ENCODE measurements around the gene SCYGR2. TPM values are rescaled to one million over a fixed set of nuclear protein-coding genes. Genes with fewer than 3 reads are reported as not detected.

Gene SCYGR2
- total RNA-seq, 2 donors from 2014 or later, result not detected

DNA sequence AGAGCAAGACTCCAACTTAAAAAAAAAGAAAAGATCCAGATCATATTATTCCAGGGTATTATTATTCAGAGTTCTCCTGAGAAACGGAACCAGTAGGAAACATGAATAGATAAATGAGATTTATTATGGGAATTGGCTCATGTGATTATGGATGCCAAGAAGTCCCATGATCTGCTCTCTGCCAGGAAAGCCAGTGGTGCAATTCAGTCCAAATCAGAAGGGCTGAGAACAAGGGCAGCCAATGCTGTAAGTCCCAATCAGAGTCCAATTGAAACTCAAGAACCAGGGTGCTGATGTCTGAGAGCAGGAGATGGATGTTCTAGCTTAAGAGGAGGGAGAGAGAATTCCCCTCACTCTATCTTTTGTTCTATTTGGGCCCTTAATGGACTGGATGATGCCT is 7.8 kb downstream of the SCYGR2 start:
- no peaks in the 10 kb centered on the region for H3K36me3 ChIP-seq (ENCODE audit: control insufficient read depth, insufficient read depth, low read length)
- H3K36me3 Mint-ChIP-seq (ENCODE audit: low read depth), result no peaks in the 10 kb centered on the region
- H3K4me3 Mint-ChIP-seq, result no peak overlapping the region

DNA sequence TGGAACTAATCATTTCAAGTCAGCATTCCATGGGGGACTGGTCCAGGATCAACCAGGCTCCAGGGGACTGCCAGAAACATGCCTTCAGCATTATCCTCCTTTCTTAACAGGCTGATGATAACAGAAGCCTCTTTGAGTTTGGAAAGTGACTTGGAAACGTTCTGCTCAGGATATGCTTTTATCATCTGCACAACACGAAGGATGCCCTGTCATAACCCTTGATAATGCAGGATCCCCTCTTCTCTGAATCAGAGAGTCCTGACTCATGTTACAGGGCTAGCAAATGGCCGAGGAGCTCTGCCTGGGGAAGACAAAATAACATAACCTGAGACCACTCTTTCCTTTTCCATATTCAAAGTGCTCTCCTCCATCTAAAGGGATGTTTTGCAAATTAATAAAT is 9.2 kb downstream of the SCYGR2 start:
- Mint-ChIP-seq H3K4me3 (no peak overlapping the region), H3K36me3 (ENCODE audit: low read depth) (no peaks in the 10 kb centered on the region), H3K4me1 (no peaks in the 10 kb centered on the region), H3K27ac (no peak overlapping the region), H3K9me3 (no peaks in the 10 kb centered on the region), H3K27me3 (ENCODE audit: insufficient read depth) (peaks cover 3% of the 10 kb centered on the region)
- TF ChIP-seq, protein P1, sequence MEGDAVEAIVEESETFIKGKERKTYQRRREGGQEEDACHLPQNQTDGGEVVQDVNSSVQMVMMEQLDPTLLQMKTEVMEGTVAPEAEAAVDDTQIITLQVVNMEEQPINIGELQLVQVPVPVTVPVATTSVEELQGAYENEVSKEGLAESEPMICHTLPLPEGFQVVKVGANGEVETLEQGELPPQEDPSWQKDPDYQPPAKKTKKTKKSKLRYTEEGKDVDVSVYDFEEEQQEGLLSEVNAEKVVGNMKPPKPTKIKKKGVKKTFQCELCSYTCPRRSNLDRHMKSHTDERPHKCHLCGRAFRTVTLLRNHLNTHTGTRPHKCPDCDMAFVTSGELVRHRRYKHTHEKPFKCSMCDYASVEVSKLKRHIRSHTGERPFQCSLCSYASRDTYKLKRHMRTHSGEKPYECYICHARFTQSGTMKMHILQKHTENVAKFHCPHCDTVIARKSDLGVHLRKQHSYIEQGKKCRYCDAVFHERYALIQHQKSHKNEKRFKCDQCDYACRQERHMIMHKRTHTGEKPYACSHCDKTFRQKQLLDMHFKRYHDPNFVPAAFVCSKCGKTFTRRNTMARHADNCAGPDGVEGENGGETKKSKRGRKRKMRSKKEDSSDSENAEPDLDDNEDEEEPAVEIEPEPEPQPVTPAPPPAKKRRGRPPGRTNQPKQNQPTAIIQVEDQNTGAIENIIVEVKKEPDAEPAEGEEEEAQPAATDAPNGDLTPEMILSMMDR (conservative IDR thresholded peaks at IDR 0.05), result no peak
- Histone ChIP-seq H3K4me1 (ENCODE audit: control insufficient read depth, insufficient read depth, low read length) (no peaks in the 10 kb centered on the region), H3K27me3 (ENCODE audit: control insufficient read depth, insufficient read depth, low read length, poor library complexity, severe bottlenecking) (no peaks in the 10 kb centered on the region), H3K27ac (ENCODE audit: low read depth, low read length) (no peak overlapping the region), H3K9me3 (ENCODE audit: control insufficient read depth, low read length) (no peaks in the 10 kb centered on the region), H3K36me3 (ENCODE audit: control insufficient read depth, insufficient read depth, low read length) (no peaks in the 10 kb centered on the region), H3K4me3 (ENCODE audit: low read length) (no peak overlapping the region), H3K9ac (ENCODE audit: extremely low read depth, low read length, poor library complexity, severe bottlenecking) (no peak overlapping the region)
- 76 to 81% methylated on average over 2 to 3 of the region's 3 CpGs for WGBS, 2 experiments (ENCODE audit: insufficient coverage in 1 of 2, insufficient read length in 1 of 2)
- no peak for DNase-seq

More for the DNA sequence above, 7.8 kb downstream of the SCYGR2 start:
- no peaks in the 10 kb centered on the region for H3K27me3 Mint-ChIP-seq (ENCODE audit: insufficient read depth)
- 97 to 100% methylated on average over 1 of the region's 1 CpG for WGBS, 2 experiments (ENCODE audit: insufficient coverage in 1 of 2, insufficient read length in 1 of 2)
- H3K9ac ChIP-seq (ENCODE audit: extremely low read depth, low read length, poor library complexity, severe bottlenecking), result no peak overlapping the region
- no peaks in the 10 kb centered on the region for H3K4me1 ChIP-seq (ENCODE audit: control insufficient read depth, insufficient read depth, low read length)
- TF ChIP-seq, protein P1 (conservative IDR thresholded peaks at IDR 0.05), result no peak
- no peak for DNase-seq
- H3K27ac ChIP-seq (ENCODE audit: low read depth, low read length), result no peak overlapping the region
- H3K9me3 ChIP-seq (ENCODE audit: control insufficient read depth, low read length), result no peaks in the 10 kb centered on the region
- no peak overlapping the region for H3K4me3 ChIP-seq (ENCODE audit: low read length)
- H3K4me1 Mint-ChIP-seq, result no peaks in the 10 kb centered on the region
- H3K9me3 Mint-ChIP-seq, result no peaks in the 10 kb centered on the region
- H3K27ac Mint-ChIP-seq, result no peak overlapping the region
- no peaks in the 10 kb centered on the region for H3K27me3 ChIP-seq (ENCODE audit: control insufficient read depth, insufficient read depth, low read length, poor library complexity, severe bottlenecking)

DNA sequence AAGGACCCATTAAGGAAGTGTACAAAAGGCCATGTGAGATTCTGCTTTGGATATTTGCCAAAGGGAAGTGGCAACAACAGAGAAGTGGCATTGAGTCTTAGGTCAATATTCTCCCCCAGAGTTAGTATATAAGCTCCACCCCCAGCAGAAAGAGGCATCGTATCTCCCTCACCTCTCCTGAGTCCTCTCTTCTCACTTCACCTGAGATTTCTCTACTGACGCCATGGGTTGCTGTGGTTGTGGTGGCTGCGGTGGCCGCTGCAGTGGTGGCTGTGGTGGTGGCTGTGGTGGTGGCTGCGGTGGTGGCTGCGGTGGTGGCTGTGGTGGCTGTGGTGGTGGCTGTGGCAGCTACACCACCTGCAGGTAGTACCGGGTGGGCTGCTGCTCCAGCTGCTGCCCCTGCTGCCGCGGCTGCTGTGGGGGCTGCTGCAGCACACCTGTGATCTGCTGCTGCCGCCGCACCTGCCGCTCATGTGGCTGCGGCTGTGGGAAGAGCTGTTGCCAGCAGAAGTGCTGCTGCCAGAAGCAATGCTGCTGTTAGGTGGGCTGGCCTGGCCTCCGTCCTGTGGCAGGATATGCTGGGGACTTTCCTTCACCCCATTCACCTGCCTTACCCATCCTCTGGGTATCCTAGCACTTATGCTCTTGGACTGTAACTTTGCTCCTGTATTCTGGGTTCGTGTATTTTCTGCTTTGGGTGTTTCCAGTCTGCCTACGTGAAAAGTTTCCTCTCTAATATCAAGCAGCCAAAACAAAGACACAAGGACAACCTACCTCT is 10.1 kb downstream of the SCYGR2 start:
- H3K27ac Mint-ChIP-seq, result no peak overlapping the region

More for the DNA sequence above, 10.1 kb downstream of the SCYGR2 start:
- Histone ChIP-seq H3K4me3 (ENCODE audit: low read length) (no peak overlapping the region), H3K36me3 (ENCODE audit: control insufficient read depth, insufficient read depth, low read length) (no peaks in the 10 kb centered on the region), H3K27ac (ENCODE audit: low read depth, low read length) (no peak overlapping the region), H3K4me1 (ENCODE audit: control insufficient read depth, insufficient read depth, low read length) (no peaks in the 10 kb centered on the region), H3K9ac (ENCODE audit: extremely low read depth, low read length, poor library complexity, severe bottlenecking) (no peak overlapping the region), H3K9me3 (ENCODE audit: control insufficient read depth, low read length) (no peaks in the 10 kb centered on the region), H3K27me3 (ENCODE audit: control insufficient read depth, insufficient read depth, low read length, poor library complexity, severe bottlenecking) (no peaks in the 10 kb centered on the region)
- no peak overlapping the region for H3K4me3 Mint-ChIP-seq
- TF ChIP-seq, protein P1 (conservative IDR thresholded peaks at IDR 0.05), result no peak
- no peak for DNase-seq
- no peaks in the 10 kb centered on the region for H3K4me1 Mint-ChIP-seq
- 87 to 90% methylated on average over 8 to 13 of the region's 16 CpGs for WGBS, 2 experiments (ENCODE audit: insufficient coverage in 1 of 2, insufficient read length in 1 of 2)
- H3K27me3 Mint-ChIP-seq (ENCODE audit: insufficient read depth), result peaks cover 3% of the 10 kb centered on the region
- no peaks in the 10 kb centered on the region for H3K9me3 Mint-ChIP-seq
- H3K36me3 Mint-ChIP-seq (ENCODE audit: low read depth), result no peaks in the 10 kb centered on the region

Data from endodermal cell (in vitro differentiated cells).